NCI-H2029 (cell line): ENCODE measurements around the gene PAM.
"Not testable (repeated sequence)": the region's sequence is repeated elsewhere in the genome, so short reads cannot be mapped to it uniquely, and the experiment has no call there.

ENCODE experiments used
- DNase-seq: peaks from one replicate; lab custom pipeline; 2025; lab: John Stamatoyannopoulos, UW

The PAM gene

DNA sequence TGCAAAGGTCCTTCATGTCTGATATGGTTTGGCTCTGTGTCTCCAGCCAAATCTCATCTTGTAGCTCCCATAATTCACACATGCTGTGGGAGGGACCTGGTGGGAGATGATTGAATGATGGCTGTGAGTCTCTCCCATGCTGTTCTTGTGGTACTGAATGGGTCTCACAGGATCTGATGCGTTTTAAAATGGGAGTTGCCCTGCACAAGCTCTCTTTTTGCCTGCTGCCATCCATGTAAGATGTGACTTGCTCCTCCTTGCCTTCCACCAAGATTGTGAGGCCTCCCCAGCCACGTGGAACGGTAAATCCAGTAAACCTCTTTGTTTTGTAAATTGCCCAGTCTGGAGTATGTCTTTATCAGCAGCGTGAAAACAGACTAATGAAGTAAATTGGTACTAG, 318.4 kb downstream of the PAM start:
- DNase-seq = not testable (repeated sequence)

GRCh38 chr5:103075442-103075841, 320.3 kb downstream of the PAM start:
- no peak for DNase-seq
